Lung (tissue), 12 donors: ENCODE data around the gene CLASP2. TPM values are rescaled to one million over a fixed set of nuclear protein-coding genes. Genes with fewer than 3 reads are reported as not detected.
A peak's percentile ranks its signal among the peaks of the same experiment; 100 is the strongest.

ENCODE experiments used
- ATAC-seq: fragments of 200-7000 bp; cut with Tn5 transposase; one replicate; pipeline ENCODE4 v1.9.1; 2020; ENCODE audit warnings: moderate number of reproducible peaks; ENCODE audit not compliant: insufficient read depth, low FRiP score
- DNase-seq, 3 donors: peaks; one replicate each; pipeline ENCODE4 v3.0.0-alpha.2; 2013 to 2017
- H3K27ac ChIP-seq, 2 donors: one replicate each; pipeline ENCODE4 v1.5.1; 2013; ENCODE audit warnings: mild to moderate bottlenecking in 2 of 2, moderate library complexity in 2 of 2, control low read depth in 1 of 2, inconsistent platforms in 1 of 2, low read depth in 1 of 2, low read length in 1 of 2
- H3K27me3 ChIP-seq, 3 donors: one replicate each; pipeline ENCODE4 v1.5.1; 2013; ENCODE audit warnings: low read length in 2 of 3; ENCODE audit not compliant: control insufficient read depth in 3 of 3, insufficient read depth in 3 of 3
- H3K36me3 ChIP-seq, 4 donors: one replicate each; pipeline ENCODE4 v1.5.1; 2013; ENCODE audit warnings: low read length in 4 of 4, mild to moderate bottlenecking in 1 of 4, moderate library complexity in 1 of 4; ENCODE audit not compliant: control insufficient read depth in 4 of 4, insufficient read depth in 4 of 4
- H3K4me1 ChIP-seq, 5 donors: one replicate each; pipeline ENCODE4 v1.5.1; 2013; ENCODE audit warnings: low read length in 5 of 5, mild to moderate bottlenecking in 2 of 5, moderate library complexity in 1 of 5; ENCODE audit not compliant: control insufficient read depth in 5 of 5, insufficient read depth in 5 of 5
- H3K4me3 ChIP-seq: one replicate; pipeline ENCODE4 v1.5.1; 2013; ENCODE audit warnings: mild to moderate bottlenecking, control low read depth, moderate library complexity
- H3K9ac ChIP-seq, 2 donors: one replicate each; pipeline ENCODE4 v1.5.1; 2013; ENCODE audit warnings: low read length in 2 of 2, control low read depth in 1 of 2; ENCODE audit not compliant: insufficient read depth in 1 of 2
- H3K9me3 ChIP-seq, 4 donors: one replicate each; pipeline ENCODE4 v1.5.1; 2013; ENCODE audit warnings: low read length in 3 of 4, mild to moderate bottlenecking in 1 of 4, moderate library complexity in 1 of 4; ENCODE audit not compliant: control insufficient read depth in 4 of 4, insufficient read depth in 3 of 4
- WGBS, 2 donors: extraction: QIAGEN DNeasy Blood & Tissue Kit; methylation state at CpG; one replicate each; pipeline ENCODE4 v1.1.7; 2013; 5-methylcytosine and 5-hydroxymethylcytosine counted together
- polyA plus RNA-seq, 2 donors: library from polyadenylated mRNA; stranded (reverse); fragments of 200-250 nt; gene quantifications; one replicate each; pipeline ENCODE4 v1.2.1, GENCODE V29; 2013
- total RNA-seq, 2 donors: library from RNA; depleted of rRNA in 1 of 2; stranded (reverse); fragments of >200 nt in 1 of 2; gene quantifications; one replicate each; pipeline ENCODE4 v1.2.1, GENCODE V29; 2014 to 2021
- TF ChIP-seq, protein P1 (sequence below): IDR thresholded peaks from 2 replicates; pipeline ENCODE4 v1.5.1; 2012; ENCODE audit warnings: mild to moderate bottlenecking; ENCODE audit errors: control extremely low read depth, extremely low read depth
- donor health status: control.
- donor health status: control.
- donor health status: Bipolar disorder and iron deficiency.
- donor health status: healthy.
- donor health status: DM: yes; HTN: yes; CAD: no.

The CLASP2 gene
- total and polyA plus RNA-seq, 4 donors = 10.4 to 165 (median 35.6) TPM

DNA sequence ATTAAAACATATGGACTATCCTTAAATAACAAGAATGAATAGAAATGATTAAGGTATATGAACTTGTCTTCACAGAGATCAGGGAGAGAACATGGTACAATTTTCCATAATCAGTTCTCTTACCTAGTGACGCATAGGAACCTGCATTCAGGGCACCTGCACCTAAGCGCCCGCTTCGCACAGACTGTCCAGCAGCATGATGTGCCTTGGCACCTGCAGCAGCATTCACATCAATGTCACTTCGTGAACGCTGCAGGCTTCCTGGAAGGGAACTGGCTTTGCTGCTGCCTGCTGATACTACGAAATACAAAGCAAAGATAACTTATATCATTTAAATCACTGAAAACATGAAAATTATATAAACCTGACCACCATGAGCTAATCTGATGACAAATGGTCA is 115.2 kb downstream of the CLASP2 start:
- Histone ChIP-seq H3K9me3 (no peaks in the 10 kb centered on the region), H3K27ac (no peak overlapping the region), H3K27me3 (no peaks in the 10 kb centered on the region), H3K4me1 (no peaks in the 10 kb centered on the region), H3K9ac (no peak overlapping the region), H3K4me3 (no peak overlapping the region), H3K36me3 (peaks cover 12 to 33% (median 24%) of the 10 kb centered on the region in 4 donors)
- no peak for ATAC-seq
- DNase-seq = no peak
- 99% methylated on average over 7 of the region's 7 CpGs for WGBS, 2 donors
- TF ChIP-seq, protein P1, sequence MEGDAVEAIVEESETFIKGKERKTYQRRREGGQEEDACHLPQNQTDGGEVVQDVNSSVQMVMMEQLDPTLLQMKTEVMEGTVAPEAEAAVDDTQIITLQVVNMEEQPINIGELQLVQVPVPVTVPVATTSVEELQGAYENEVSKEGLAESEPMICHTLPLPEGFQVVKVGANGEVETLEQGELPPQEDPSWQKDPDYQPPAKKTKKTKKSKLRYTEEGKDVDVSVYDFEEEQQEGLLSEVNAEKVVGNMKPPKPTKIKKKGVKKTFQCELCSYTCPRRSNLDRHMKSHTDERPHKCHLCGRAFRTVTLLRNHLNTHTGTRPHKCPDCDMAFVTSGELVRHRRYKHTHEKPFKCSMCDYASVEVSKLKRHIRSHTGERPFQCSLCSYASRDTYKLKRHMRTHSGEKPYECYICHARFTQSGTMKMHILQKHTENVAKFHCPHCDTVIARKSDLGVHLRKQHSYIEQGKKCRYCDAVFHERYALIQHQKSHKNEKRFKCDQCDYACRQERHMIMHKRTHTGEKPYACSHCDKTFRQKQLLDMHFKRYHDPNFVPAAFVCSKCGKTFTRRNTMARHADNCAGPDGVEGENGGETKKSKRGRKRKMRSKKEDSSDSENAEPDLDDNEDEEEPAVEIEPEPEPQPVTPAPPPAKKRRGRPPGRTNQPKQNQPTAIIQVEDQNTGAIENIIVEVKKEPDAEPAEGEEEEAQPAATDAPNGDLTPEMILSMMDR = no peak

DNA sequence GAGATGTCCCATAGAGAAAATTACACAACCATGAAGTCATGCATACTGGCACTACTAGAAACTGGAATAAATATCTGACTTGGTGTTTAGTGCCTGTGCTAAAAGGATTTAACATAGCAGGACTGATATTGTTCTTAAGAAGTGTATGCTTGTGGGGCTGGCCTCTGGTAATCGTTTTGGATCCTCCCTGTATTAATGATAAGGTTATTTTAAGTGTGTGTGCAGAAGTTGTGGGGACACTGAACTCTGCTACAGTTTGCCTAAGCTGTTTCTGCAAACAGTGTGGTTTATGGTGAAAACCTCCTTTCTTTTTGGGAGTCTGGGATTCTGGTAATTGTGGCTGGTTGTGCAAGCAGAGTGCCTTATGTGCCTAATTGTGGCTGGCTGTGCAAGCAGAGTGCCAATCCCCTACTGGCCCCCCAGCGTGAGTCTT is 120.8 kb downstream of the CLASP2 start:
- 43 to 47% methylated on average over 2 of the region's 2 CpGs for WGBS, 2 donors
- Histone ChIP-seq H3K27me3 (no peaks in the 10 kb centered on the region), H3K4me1 (no peaks in the 10 kb centered on the region), H3K4me3 (no peak overlapping the region), H3K36me3 (peaks cover 6 to 11% (median 8%) of the 10 kb centered on the region in 4 donors), H3K9ac (no peak overlapping the region), H3K9me3 (no peaks in the 10 kb centered on the region), H3K27ac (peak overlapping the region in 1 of 2 donors; percentile 47)
- TF ChIP-seq, protein P1 = no peak
- ATAC-seq = no peak
- no peak for DNase-seq

DNA sequence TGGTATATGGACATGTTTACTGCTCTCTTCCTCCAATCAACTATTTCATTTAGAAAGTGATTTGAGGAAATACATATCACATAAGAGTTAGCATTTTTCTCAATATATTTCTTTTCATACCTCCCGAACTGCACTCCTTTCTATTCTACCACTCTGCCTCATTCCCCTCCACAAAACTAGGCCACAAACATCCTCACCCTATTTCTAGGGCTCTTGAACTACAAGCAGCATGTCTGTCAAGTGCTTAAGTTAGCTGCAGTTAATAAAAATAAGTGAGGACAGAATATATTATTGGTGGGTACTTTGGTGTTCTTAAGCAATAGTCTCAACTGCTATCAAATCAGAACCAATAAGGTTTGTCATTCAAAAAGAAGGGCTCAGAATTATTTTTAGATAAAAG is 125.1 kb downstream of the CLASP2 start:
- WGBS, 2 donors = 87 to 92% methylated on average over 1 of the region's 1 CpG
- no peaks in the 10 kb centered on the region for H3K9me3 ChIP-seq
- H3K27me3 ChIP-seq = no peaks in the 10 kb centered on the region
- TF ChIP-seq, protein P1 = no peak
- peaks cover 0 to 16% (median 6%) of the 10 kb centered on the region in 4 donors for H3K36me3 ChIP-seq
- DNase-seq = no peak
- H3K4me1 ChIP-seq = peaks cover 0 to 1% (median 0%) of the 10 kb centered on the region in 5 donors
- no peak overlapping the region for H3K4me3 ChIP-seq
- no peak overlapping the region for H3K27ac ChIP-seq
- no peak for ATAC-seq
- no peak overlapping the region for H3K9ac ChIP-seq

DNA sequence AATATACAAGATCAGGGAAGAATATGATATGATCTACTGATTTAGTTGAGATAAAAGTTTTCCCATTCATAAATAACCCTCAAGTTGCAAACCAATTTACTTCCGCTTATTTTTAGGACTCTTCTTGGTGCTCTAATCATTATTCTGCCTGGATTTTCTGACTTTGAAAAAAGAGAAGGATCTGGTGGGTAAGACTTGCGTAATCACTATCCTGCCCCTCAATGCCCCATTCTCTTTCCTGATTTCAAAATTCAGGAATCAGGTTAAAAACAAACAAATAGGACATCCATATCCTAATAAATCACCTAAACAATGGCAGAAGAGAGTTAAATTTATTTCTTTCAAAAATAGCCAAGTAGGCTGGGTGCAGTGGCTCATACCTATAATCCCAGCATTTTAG is 127.5 kb downstream of the CLASP2 start:
- H3K36me3 ChIP-seq = peaks cover 0 to 16% (median 8%) of the 10 kb centered on the region in 4 donors
- H3K4me1 ChIP-seq = peaks cover 0 to 1% (median 0%) of the 10 kb centered on the region in 5 donors
- no peak for DNase-seq
- H3K9me3 ChIP-seq = no peaks in the 10 kb centered on the region
- ATAC-seq = no peak
- TF ChIP-seq, protein P1 = no peak
- 72 to 90% methylated on average over 2 of the region's 2 CpGs for whole genome bisulfite sequencing, 2 donors
- H3K9ac ChIP-seq = no peak overlapping the region
- no peaks in the 10 kb centered on the region for H3K27me3 ChIP-seq
- H3K27ac ChIP-seq = no peak overlapping the region
- no peak overlapping the region for H3K4me3 ChIP-seq
